ENCODE data around the gene BAHD1. TPM values are rescaled to one million over a fixed set of nuclear protein-coding genes. Genes with fewer than 3 reads are reported as not detected.
"Not testable (repeated sequence)": the region's sequence is repeated elsewhere in the genome, so short reads cannot be mapped to it uniquely, and the experiment has no call there.

BAHD1 gene
- total RNA-seq, 2 donors from 2014 or later: 14.5 to 14.8 TPM

- ATAC-seq (peak in 1 of 2 donors; percentile 2), DNase-seq (no peak)
Measured at GRCh38 chr15:40439461-40439959, 1.2 kb upstream of the BAHD1 start.

DNA sequence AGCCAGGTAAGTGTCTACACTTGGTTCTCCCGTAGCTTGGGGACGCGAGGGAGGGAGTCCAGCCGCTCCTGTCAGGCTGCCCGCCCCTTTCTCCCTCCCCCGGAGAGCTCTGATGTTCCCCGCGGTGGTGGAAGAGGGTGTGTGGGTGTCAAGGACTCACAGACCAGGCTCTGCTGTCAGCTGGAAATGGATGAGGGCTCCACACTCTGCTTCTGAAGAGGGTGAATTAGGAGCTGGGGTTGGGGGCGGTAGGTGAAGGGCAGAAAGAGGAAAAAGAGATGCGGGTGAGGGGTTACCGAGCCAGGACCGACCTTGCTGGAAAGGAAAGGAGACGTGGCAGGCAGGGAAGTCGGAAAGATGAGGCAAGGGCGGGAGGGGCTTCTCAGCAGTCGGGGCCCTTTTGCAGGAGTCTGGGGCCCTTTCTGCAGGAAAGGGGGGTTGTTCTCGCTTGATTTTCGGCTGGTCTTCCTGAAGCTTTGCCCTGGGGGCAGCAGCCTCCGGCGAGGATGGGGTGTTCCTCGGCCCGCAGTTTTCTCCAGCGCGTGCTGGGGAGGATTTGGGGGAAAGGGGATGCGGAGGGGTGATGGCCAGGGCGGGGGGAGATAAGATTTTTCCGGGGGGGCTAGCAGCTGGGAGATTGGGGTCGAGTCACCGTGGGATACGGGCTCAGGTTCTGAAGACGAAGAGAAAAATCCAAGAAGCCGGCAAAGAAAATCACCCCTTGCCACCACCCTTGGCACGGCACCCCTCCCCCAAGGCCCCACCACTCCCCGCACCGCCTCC is 602 bp upstream of the BAHD1 start:
- intact Hi-C loops (cut with DNase I): loop anchor here in 1 of 2 donors (10.0 kb wide), 1 partner anchor 65 kb away; no protein-coding TSS in a partner anchor
- ATAC-seq: peak; percentile 21 to 45
- peak; percentile 49 for DNase-seq

More at GRCh38 chr15:40439461-40439959, 1.2 kb upstream of the BAHD1 start:
- intact Hi-C loops (cut with DNase I): no loop called here

DNA sequence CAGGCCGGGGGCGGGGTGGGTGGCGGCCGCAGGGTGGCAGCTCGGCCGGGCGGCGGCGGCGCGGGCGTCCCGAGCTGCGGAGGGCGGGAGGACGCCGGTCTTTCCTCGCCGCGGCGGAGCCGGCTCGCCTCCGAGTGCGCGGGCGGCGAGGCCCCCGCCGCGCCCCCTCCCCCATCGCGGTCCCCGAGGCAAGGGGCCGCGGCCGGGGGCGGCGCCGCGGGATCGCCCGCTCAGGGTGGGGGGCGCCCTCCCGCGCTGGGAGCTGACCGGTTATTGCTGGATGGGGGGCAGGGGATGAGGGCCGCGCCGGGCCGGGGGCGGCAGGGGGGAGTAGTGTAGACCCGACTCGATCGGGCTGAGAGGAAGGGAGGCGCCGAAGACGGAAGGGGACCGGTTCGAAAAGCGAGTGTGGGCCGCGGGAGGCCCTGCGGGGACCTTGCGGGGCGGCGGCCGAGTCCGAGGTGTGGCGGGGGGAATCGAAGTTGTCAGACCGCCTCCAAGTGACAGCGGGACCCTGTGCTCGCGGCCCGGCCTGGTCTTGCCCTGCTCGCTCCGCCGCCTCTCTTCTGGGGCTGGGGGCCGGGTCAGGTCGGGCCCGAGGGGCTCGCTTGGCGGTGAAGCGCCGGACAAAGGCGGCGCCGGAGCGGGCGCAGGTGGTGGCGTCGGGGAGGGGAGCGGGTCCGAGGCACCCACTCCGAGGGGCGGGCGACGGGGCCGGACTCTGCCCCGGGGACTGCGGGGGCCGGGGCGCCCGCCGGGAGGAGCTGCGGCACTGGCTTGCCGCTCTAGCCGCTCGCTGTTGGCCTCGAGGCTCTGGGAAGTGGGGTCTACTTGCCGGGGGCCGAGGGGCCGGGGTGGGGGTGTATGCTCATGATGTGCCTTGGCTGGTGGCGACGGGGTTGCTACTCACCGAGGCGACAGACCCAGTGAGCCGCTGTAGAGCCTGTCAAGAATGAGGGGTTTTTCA is 1.1 kb downstream of the BAHD1 start:
- peak; percentile 22 for DNase-seq
- intact Hi-C loops (cut with DNase I): loop anchor here in 1 of 2 donors (10.0 kb wide), 1 partner anchor 63 kb away; no protein-coding TSS in a partner anchor
- ATAC-seq: no peak

DNA sequence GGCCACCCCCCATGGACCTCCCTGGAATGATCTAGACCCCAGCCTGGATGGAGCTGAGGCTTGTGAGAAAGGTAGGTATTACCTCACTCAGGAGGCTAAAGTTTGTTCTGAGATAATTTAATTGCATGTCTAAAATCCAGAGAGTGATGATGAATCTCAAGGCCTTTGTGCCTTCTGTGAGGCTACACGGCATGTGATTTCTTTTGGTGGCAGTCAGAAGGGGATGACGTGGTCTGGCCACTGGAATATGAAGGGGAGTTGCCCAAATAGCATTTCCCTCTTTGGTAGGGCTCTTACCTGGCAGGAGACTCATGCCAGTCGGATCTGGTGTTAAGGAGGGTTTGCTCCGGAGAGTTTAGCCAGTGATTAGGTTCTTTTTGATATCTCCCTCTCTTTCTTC is 2.5 kb downstream of the BAHD1 start:
- no peak for ATAC-seq
- intact Hi-C loops (cut with DNase I): loop anchor here in 1 of 2 donors (10.0 kb wide), 1 partner anchor 62 kb away; no protein-coding TSS in a partner anchor
- DNase-seq: no peak

DNA sequence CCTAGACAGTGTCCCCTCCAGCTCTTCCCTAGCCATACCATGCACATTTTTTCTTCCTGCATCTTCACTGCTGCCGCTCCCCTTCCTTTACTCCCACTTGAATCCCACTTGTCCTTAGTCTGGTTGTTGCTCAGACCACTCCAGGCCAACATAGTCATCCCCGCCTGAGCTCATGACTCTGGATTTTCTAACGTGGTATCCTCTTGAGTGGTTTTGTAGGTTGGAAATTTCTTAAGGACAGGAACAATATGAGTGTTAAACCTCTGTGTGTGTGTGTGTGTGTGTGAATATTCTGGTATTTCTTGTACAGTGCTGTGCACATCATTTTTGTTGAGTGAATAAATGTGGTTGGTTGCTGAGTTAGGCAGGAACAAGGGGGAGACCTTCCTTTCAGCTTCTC is 3.1 kb downstream of the BAHD1 start:
- intact Hi-C loops (cut with DNase I): loop anchor here in 1 of 2 donors (10.0 kb wide), 1 partner anchor 61 kb away; no protein-coding TSS in a partner anchor
- no peak for ATAC-seq
- no peak for DNase-seq

DNA sequence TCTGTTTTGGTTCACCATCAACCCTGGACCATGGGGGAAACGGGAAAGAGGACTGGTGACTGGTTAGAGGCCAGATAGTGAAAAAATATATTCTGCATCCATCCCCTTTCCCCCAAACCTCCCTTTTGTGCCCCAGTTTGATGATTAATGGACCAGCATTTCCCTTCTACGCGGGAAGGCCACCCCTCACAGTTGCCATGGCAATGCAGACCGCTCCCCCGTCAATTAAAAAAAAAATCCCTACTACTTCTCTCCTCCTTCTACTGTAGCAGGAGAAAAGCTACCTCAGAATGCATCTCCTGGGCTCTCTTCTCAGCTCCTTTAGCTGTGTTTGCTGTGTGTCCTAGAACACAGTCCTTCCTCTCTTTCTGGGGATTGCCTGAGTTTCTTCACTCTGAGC is 4.0 kb downstream of the BAHD1 start:
- intact Hi-C loops (cut with DNase I): loop anchor here in 1 of 2 donors (10.0 kb wide), 1 partner anchor 60 kb away; no protein-coding TSS in a partner anchor
- DNase-seq (no peak), ATAC-seq (no peak)

DNA sequence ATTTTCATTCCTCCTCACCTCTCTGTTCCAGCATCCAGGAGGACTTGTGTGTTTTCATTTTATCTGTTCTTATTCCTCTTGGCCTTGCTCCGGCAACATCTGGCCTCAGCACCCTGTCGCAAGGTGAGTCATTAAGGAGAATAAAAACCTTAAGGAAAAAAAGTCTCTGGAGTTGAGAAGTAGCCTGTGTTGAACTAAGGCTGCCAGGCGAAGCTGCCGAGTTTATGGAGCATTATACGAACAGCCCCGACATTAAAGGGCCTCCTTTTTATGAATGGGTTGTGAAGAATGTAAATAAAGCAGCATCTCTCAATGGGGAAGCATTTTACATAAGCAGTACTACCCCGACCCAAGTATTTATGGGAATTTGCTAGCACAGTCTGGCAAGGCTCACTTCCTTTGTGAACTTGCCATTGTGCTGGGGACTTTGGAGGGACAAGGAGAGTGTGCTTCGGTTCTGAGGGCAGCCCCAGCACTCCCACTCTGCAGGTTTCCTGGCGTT is 4.7 kb downstream of the BAHD1 start:
- intact Hi-C loops (cut with DNase I): loop anchor here in 1 of 2 donors (10.0 kb wide), 1 partner anchor 59 kb away; no protein-coding TSS in a partner anchor
- ATAC-seq: no peak
- no peak for DNase-seq

GRCh38 chr15:40446144-40446543 is 5.4 kb downstream of the BAHD1 start:
- no peak for ATAC-seq
- intact Hi-C loops (cut with DNase I): loop anchor here in 1 of 2 donors (10.0 kb wide), 1 partner anchor 59 kb away; no protein-coding TSS in a partner anchor
- no peak for DNase-seq

GRCh38 chr15:40448354-40448753 is 7.6 kb downstream of the BAHD1 start:
- DNase-seq: no peak
- intact Hi-C loops (cut with DNase I): loop anchor here in 1 of 2 donors (10.0 kb wide), 1 partner anchor 56 kb away; no protein-coding TSS in a partner anchor
- ATAC-seq: no peak

GRCh38 chr15:40449275-40449674 is 8.5 kb downstream of the BAHD1 start:
- no peak for DNase-seq
- intact Hi-C loops (cut with DNase I): loop anchor here in 1 of 2 donors (10.0 kb wide), 1 partner anchor 56 kb away; no protein-coding TSS in a partner anchor
- peak in 1 of 2 donors; percentile 31 for ATAC-seq

GRCh38 chr15:40450047-40450446 is 9.3 kb downstream of the BAHD1 start:
- DNase-seq (no peak), ATAC-seq (no peak)
- intact Hi-C loops (cut with DNase I): no loop called here

- no peak for ATAC-seq
- intact Hi-C loops (cut with DNase I): no loop called here
- no peak for DNase-seq
Measured at GRCh38 chr15:40451527-40452158, 10.9 kb downstream of the BAHD1 start.

DNA sequence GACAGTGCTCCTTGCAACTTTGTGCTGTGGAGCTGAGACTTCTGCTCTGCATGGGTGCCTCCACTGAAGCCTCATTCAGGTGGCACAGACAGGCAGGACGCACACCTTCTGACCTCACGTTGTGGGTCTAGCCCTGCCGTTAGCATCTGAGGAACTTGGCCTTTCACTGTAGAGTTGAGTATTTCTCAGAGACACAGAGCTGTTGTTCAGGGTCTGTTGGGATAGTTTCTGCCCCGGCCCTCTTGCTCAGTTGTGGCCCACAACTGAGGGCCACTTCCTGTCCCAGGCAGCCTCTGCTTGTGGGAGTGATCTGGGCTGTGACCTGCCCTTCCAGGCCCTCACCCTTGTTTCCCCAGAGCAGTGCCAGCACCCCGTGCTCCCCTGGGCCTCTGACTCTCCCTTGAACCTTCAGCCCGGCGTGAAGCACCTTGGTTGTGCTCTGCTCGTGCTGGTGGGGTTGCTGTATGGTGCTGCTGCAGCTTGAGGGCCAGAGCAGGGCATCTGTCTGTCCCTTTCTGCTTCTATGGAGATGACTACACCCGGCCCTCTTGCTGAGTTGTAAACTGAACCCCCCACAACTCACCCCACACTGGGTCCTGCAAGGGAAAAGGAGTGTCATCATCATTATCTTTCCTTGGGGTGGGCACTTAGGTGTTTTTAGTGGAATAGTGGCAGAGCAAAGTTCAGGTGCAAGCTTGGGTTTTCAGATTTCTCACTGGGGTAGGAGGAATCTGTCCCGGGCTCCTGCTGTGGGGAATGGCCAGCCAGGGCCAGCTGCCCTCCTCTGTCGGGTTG is 11.7 kb downstream of the BAHD1 start:
- intact Hi-C loops (cut with DNase I): no loop called here
- ATAC-seq (no peak), DNase-seq (no peak)

GRCh38 chr15:40453941-40454340 is 13.2 kb downstream of the BAHD1 start:
- ATAC-seq; intact Hi-C loops (cut with DNase I); DNase-seq: not testable (repeated sequence)

DNA sequence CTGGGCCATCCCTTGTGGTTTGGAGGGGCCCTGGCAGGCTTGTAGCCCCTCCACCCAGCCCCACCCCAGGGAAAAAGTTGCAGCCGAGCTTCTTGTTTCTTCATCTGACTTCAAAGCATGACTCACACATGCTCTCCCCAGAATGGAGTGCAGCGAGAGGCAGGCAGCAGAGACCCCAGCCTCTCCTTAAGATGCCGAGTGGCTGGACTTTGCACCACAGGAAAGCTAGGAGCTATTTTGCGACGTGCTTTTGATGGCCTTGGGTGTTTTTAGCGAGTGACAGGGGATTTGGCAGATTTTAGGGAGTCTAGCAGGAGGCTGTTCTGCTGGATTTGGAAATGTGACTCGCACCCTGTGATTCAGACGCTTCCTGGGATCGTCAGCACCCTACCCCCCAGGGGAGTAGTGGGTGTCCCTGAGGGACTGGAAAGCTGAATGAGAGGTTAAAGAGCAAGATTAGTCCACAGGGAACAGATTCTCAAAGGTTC is 14.2 kb downstream of the BAHD1 start:
- intact Hi-C loops (cut with DNase I): no loop called here
- ATAC-seq: peak in 1 of 2 donors; percentile 39
- no peak for DNase-seq

GRCh38 chr15:40456299-40456712 is 15.6 kb downstream of the BAHD1 start:
- DNase-seq: peak; percentile 50
- intact Hi-C loops (cut with DNase I): no loop called here
- peak; percentile 31 to 62 for ATAC-seq

GRCh38 chr15:40456738-40457137 is 16.0 kb downstream of the BAHD1 start:
- no peak for DNase-seq
- intact Hi-C loops (cut with DNase I): no loop called here

More at GRCh38 chr15:40456738-40457137, 16.0 kb downstream of the BAHD1 start:
- ATAC-seq: peak in 1 of 2 donors; percentile 4

Data from left cardiac atrium (tissue), 4 donors.